Keratinocyte (primary cell): ENCODE data around the gene TSPAN18.

Experiments used
- EZH2 ChIP-seq: IDR thresholded peaks from one replicate; pipeline ENCODE4 v1.6.1; 2012; ENCODE audit warnings: inconsistent platforms, mild to moderate bottlenecking, low read length, moderate library complexity
- TF ChIP-seq, protein P1 (sequence below), 3 experiments: IDR thresholded peaks in 1 of 3; conservative IDR thresholded peaks in 1 of 3; optimal IDR thresholded peaks in 1 of 3; 2 replicates in 2 of 3; 3 replicates in 1 of 3; pipeline versions ENCODE3 to v1.5.1; 2011; ENCODE audit warnings: low read length in 3 of 3, mild to moderate bottlenecking in 3 of 3, moderate library complexity in 2 of 3, control low read depth in 1 of 3, inconsistent platforms in 1 of 3; ENCODE audit not compliant: insufficient read depth in 2 of 3; ENCODE audit errors: extremely low read depth in 1 of 3

DNA sequence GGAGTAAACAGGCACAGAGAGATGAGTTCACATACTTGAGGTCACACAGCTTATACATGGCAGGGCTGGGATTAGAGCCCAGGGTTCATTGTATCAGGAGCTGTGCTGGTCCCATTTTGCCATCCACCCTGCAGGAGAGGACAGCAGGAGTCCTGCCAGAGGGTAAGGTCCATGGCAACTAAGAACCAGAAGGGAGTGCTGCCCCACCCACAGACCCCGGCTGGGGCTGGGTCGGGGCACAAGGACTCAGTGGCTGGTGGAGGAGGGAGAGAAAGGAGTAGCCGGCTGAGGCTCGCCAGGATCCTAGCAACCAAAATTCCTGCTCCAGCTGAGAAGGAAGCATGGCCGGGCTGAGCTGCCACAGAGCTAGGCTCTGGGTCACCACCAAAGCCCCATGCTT lies 249.8 kb downstream of the TSPAN18 start:
- TF ChIP-seq, protein P1, sequence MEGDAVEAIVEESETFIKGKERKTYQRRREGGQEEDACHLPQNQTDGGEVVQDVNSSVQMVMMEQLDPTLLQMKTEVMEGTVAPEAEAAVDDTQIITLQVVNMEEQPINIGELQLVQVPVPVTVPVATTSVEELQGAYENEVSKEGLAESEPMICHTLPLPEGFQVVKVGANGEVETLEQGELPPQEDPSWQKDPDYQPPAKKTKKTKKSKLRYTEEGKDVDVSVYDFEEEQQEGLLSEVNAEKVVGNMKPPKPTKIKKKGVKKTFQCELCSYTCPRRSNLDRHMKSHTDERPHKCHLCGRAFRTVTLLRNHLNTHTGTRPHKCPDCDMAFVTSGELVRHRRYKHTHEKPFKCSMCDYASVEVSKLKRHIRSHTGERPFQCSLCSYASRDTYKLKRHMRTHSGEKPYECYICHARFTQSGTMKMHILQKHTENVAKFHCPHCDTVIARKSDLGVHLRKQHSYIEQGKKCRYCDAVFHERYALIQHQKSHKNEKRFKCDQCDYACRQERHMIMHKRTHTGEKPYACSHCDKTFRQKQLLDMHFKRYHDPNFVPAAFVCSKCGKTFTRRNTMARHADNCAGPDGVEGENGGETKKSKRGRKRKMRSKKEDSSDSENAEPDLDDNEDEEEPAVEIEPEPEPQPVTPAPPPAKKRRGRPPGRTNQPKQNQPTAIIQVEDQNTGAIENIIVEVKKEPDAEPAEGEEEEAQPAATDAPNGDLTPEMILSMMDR (optimal IDR thresholded peaks at IDR 0.05 in 1 of 3, IDR thresholded peaks at IDR 0.05 in 1 of 3, conservative IDR thresholded peaks at IDR 0.05 in 1 of 3; ENCODE audit: extremely low read depth in 1 of 3, insufficient read depth in 2 of 3, low read length in 3 of 3) = no peak
- no peak for TF ChIP-seq EZH2
